GM12872 (cell line): Measurements from ENCODE around the gene ITGA3.

Source experiments
- CTCF ChIP-seq: IDR thresholded peaks from 3 replicates; pipeline ENCODE4 v1.5.1; 2011; ENCODE audit warnings: low read depth, mild to moderate bottlenecking, low read length, moderate library complexity; ENCODE audit not compliant: insufficient read depth

ITGA3 gene

GRCh38 chr17:50099003-50099402 is 43.1 kb downstream of the ITGA3 start:
- no peak for TF ChIP-seq CTCF

GRCh38 chr17:50100480-50100883 is 44.6 kb downstream of the ITGA3 start:
- no peak for TF ChIP-seq CTCF

GRCh38 chr17:50100921-50101345 is 45.0 kb downstream of the ITGA3 start:
- TF ChIP-seq CTCF: no peak

- no peak for TF ChIP-seq CTCF
These were observed 45.6 kb downstream of the ITGA3 start for GRCh38 chr17:50101346-50102163.

- no peak for TF ChIP-seq CTCF
These were observed 46.5 kb downstream of the ITGA3 start for GRCh38 chr17:50102164-50102991.

GRCh38 chr17:50103252-50103651 is 47.3 kb downstream of the ITGA3 start:
- TF ChIP-seq CTCF: no peak

GRCh38 chr17:50103941-50104340 is 48.0 kb downstream of the ITGA3 start:
- TF ChIP-seq CTCF: no peak
